ENCODE measurements around the gene GOLGA8H.
"Not testable (repeated sequence)": the region's sequence is repeated elsewhere in the genome, so short reads cannot be mapped to it uniquely, and the experiment has no call there.

- TF ChIP-seq CTCF (IDR thresholded peaks at IDR 0.05 in 4 of 5, conservative IDR thresholded peaks at IDR 0.05 in 1 of 5); POLR2A (IDR thresholded peaks at IDR 0.05): not testable (repeated sequence)
Observed at GRCh38 chr15:30580716-30581115, 23.1 kb upstream of the GOLGA8H start.

Measured in gastrocnemius medialis (tissue), 4 donors.